OCI-LY7 (cell line): Measurements from ENCODE around the gene HK3. TPM values are rescaled to one million over a fixed set of nuclear protein-coding genes. Genes with fewer than 3 reads are reported as not detected.

Source experiments
- BruUV-seq: library from RNA; stranded (reverse); fragments of 400-500 nt; replicated peaks from 2 replicates; lab custom pipeline; 2021; lab: Mats Ljungman, UMichigan
- CTCF ChIA-PET: fragments of 300-600 bp; sonication (Branson Sonifier 250); formaldehyde crosslinking; loops from one replicate; lab custom pipeline; 2022; ENCODE audit warnings: antibody characterized with exemption; ENCODE audit not compliant: unreplicated experiment; lab: Charles Lee
- POLR2A ChIA-PET: fragments of 300-600 bp; sonication (Branson Sonifier 250); formaldehyde crosslinking; loops from one replicate; lab custom pipeline; 2022; ENCODE audit warnings: antibody characterized with exemption; lab: Charles Lee
- DNase-seq: peaks from one replicate; pipeline ENCODE4 v3.0.0-alpha.2; 2015; ENCODE audit warnings: low spot score
- H2AFZ ChIP-seq: fragments of 200-600 bp; sonication (generic), shearing (Covaris generic); 2 replicates; pipeline ENCODE4 v1.6.1; 2014; ENCODE audit warnings: mild to moderate bottlenecking, antibody characterized with exemption, low read length, moderate library complexity
- H3K27ac ChIP-seq: fragments of 200-600 bp; sonication (generic); 2 replicates; pipeline ENCODE4 v1.5.1; 2014; ENCODE audit warnings: mixed run types, low read depth, mild to moderate bottlenecking, moderate library complexity, low read length, inconsistent platforms; ENCODE audit not compliant: poor library complexity, severe bottlenecking
- H3K36me3 ChIP-seq: fragments of 200-600 bp; sonication (generic); 2 replicates; pipeline ENCODE4 v1.6.1; 2014; ENCODE audit warnings: mild to moderate bottlenecking, antibody characterized with exemption, low read length, moderate library complexity, mixed read lengths; ENCODE audit not compliant: insufficient read depth
- H3K4me1 ChIP-seq: fragments of 200-600 bp; sonication (generic); 2 replicates; pipeline ENCODE4 v1.5.1; 2014; ENCODE audit warnings: mild to moderate bottlenecking, low read length; ENCODE audit not compliant: insufficient read depth, poor library complexity, severe bottlenecking
- H3K4me2 ChIP-seq: fragments of 200-600 bp; sonication (generic); 2 replicates; pipeline ENCODE4 v1.6.1; 2014; ENCODE audit warnings: mild to moderate bottlenecking, low read length
- H3K4me3 ChIP-seq: fragments of 200-600 bp; sonication (generic); 2 replicates; pipeline ENCODE4 v1.5.1; 2014; ENCODE audit warnings: mild to moderate bottlenecking, low read depth, low read length; ENCODE audit not compliant: poor library complexity, severe bottlenecking
- H3K79me2 ChIP-seq: fragments of 200-600 bp; sonication (generic); 2 replicates; pipeline ENCODE4 v1.6.1; 2016; ENCODE audit warnings: low read depth, mild to moderate bottlenecking, low read length, moderate library complexity, mixed read lengths; ENCODE audit not compliant: insufficient read depth
- H3K9me2 ChIP-seq: fragments of 200-600 bp; sonication (generic); 2 replicates; pipeline ENCODE4 v1.6.1; 2016; ENCODE audit warnings: mild to moderate bottlenecking, low read length, mixed read lengths; ENCODE audit not compliant: insufficient read depth
- H3K9me3 ChIP-seq: fragments of 200-600 bp; sonication (generic); 2 replicates; pipeline ENCODE4 v1.6.1; 2014; ENCODE audit warnings: mild to moderate bottlenecking, mixed run types, low read length, mixed read lengths
- H4K20me1 ChIP-seq: fragments of 200-600 bp; sonication (generic); 2 replicates; pipeline ENCODE4 v1.6.1; 2014; ENCODE audit warnings: mild to moderate bottlenecking, antibody characterized with exemption, low read length, moderate library complexity, mixed read lengths; ENCODE audit not compliant: insufficient read depth
- EZH2phosphoT487 ChIP-seq: fragments of 200-600 bp; sonication (generic); IDR thresholded peaks from 2 replicates; pipeline ENCODE4 v1.6.1; 2018; ENCODE audit warnings: low read depth, borderline replicate concordance, mild to moderate bottlenecking, mixed run types, antibody characterized with exemption, low read length, moderate library complexity, mixed read lengths
- intact Hi-C: fragments of 100-400 bp; cut with micrococcal nuclease; formaldehyde crosslinking; loops from one replicate; pipeline ENCODE4 v1.10.0; 2022; ENCODE audit not compliant: unreplicated experiment
- total RNA-seq, 2 experiments: library from RNA; depleted of rRNA in 1 of 2; stranded (reverse); fragments of >200 nt in 1 of 2; shearing (Covaris generic) in 1 of 2; gene quantifications; 2 replicates each; pipeline ENCODE4 v1.2.3, GENCODE V29; 2014 to 2022
- TF ChIP-seq, protein P1 (sequence below): fragments of 200-600 bp; sonication (generic); conservative IDR thresholded peaks from 2 replicates; pipeline ENCODE4 v1.5.1; 2014; ENCODE audit warnings: mild to moderate bottlenecking, antibody characterized with exemption, low read length, moderate library complexity, mixed read lengths

HK3 gene
- total RNA-seq, 2 experiments from 2014 or later, result 0.38 TPM; not detected in 1

DNA sequence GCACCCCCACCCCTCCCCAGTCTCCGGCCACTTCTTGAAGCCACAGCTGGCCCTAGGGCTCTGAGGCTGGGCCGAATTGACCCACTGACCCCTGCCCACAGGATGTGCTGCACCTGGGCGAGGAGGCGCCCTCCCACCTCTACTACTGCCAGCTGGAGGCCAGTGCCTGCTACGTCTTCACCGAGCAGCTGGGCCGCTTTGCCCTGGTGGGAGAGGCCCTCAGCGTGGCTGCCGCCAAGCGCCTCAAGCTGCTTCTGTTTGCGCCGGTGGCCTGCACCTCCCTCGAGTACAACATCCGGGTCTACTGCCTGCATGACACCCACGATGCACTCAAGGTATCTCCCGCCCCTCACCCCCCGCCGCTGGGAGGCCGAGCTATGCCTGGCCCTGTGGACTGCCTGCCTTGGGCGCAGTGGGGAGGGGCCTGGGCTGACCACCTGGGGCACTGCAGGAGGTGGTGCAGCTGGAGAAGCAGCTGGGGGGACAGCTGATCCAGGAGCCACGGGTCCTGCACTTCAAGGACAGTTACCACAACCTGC lies 21.3 kb downstream of the HK3 start:
- Histone ChIP-seq H3K36me3 (no peaks in the 10 kb centered on the region), H3K9me3 (no peaks in the 10 kb centered on the region), H4K20me1 (no peaks in the 10 kb centered on the region), H3K9me2 (no peaks in the 10 kb centered on the region), H3K4me2 (no peak overlapping the region), H3K4me1 (no peaks in the 10 kb centered on the region), H3K4me3 (no peak overlapping the region), H3K27ac (no peak overlapping the region), H3K79me2 (no peaks in the 10 kb centered on the region), H2AFZ (no peak overlapping the region)
- CTCF ChIA-PET, result no interaction called here
- no peak for DNase-seq
- intact Hi-C loops, result no loop called here
- no TSS peak for BruUV-seq
- POLR2A ChIA-PET, result interaction anchor here (0.5 kb wide), 1 partner anchor 38 kb away, joined by 3 read pairs; no protein-coding TSS in a partner anchor
- TF ChIP-seq, protein P1, sequence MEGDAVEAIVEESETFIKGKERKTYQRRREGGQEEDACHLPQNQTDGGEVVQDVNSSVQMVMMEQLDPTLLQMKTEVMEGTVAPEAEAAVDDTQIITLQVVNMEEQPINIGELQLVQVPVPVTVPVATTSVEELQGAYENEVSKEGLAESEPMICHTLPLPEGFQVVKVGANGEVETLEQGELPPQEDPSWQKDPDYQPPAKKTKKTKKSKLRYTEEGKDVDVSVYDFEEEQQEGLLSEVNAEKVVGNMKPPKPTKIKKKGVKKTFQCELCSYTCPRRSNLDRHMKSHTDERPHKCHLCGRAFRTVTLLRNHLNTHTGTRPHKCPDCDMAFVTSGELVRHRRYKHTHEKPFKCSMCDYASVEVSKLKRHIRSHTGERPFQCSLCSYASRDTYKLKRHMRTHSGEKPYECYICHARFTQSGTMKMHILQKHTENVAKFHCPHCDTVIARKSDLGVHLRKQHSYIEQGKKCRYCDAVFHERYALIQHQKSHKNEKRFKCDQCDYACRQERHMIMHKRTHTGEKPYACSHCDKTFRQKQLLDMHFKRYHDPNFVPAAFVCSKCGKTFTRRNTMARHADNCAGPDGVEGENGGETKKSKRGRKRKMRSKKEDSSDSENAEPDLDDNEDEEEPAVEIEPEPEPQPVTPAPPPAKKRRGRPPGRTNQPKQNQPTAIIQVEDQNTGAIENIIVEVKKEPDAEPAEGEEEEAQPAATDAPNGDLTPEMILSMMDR, result no peak

DNA sequence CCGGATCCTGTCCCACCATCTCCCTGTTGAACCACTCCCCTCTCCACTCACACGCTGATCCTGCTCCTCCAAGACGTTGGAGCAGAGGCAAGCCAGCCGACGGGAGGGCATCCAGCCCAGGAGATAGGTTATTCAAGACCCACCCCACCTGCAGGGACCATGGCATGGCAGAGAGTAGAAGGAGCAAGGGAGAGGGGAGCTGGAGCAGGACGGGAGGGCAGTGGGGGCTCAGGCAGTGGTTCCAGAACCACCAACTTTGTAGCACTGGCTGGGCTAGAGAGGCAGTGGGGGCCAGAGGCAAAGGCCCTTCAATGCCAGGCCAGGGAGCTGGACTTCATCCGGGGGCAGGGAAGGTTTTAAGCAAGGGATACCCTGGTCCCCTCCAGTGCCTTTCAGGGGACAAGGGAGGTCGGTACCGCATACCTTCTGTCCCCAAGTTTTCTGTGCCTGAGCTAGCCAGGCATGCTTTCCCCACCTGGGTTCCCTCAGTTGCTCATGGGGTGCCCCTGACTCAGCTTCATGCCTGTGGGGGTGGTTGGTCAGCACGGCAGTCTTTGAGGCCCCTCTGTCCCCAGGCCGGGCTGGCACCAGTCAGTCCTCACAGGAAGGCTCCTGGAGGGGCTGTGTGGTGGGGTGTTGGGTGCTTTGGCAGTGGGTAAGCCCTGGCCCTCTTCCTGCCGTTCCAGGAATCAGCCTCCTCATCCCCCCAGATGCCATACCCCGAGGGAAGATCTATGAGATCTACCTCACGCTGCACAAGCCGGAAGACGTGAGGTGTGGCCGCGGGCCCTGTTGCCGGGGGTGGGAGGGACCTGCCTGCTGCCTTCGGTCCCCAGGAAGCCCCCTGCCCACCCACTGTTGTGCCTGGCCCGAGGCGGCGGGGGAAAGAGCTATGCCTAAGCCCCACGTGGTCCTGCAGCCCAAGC lies 22.4 kb downstream of the HK3 start:
- no TSS peak for BruUV-seq
- CTCF ChIA-PET, result no interaction called here

More for the DNA sequence above, 22.4 kb downstream of the HK3 start:
- no peaks in the 10 kb centered on the region for H3K9me3 ChIP-seq
- H3K36me3 ChIP-seq, result no peaks in the 10 kb centered on the region
- POLR2A ChIA-PET, result no interaction called here
- no peak overlapping the region for H2AFZ ChIP-seq
- intact Hi-C loops, result no loop called here
- no peak for TF ChIP-seq EZH2phosphoT487
- TF ChIP-seq, protein P1, result no peak
- H3K4me1 ChIP-seq, result no peaks in the 10 kb centered on the region
- no peak for DNase-seq
- H3K4me3 ChIP-seq, result no peak overlapping the region
- no peak overlapping the region for H3K4me2 ChIP-seq
- H4K20me1 ChIP-seq, result no peaks in the 10 kb centered on the region
- H3K9me2 ChIP-seq, result no peaks in the 10 kb centered on the region
- no peaks in the 10 kb centered on the region for H3K79me2 ChIP-seq
- no peak overlapping the region for H3K27ac ChIP-seq
